HCT116 (cell line): ENCODE results near the gene PDE6A. TPM values are rescaled to one million over a fixed set of nuclear protein-coding genes. Genes with fewer than 3 reads are reported as not detected.

Experiments used
- ATAC-seq: fragments of 200-7000 bp; cut with Tn5 transposase; 2 replicates; pipeline ENCODE4 v1.9.1; 2020; ENCODE audit warnings: mild to moderate bottlenecking, moderate library complexity
- BruUV-seq: library from RNA; stranded (reverse); fragments of 400-500 nt; replicated peaks from 2 replicates; lab custom pipeline; 2021; lab: Mats Ljungman, UMichigan
- CTCF ChIA-PET: fragments of 300-600 bp; sonication (Branson Sonifier 250); formaldehyde crosslinking; loops from one replicate; lab custom pipeline; 2021; ENCODE audit warnings: antibody characterized with exemption; lab: Charles Lee
- POLR2A ChIA-PET: fragments of 300-600, 350-600 bp; sonication (Branson Sonifier 250); formaldehyde crosslinking; loops from one replicate; lab custom pipeline; 2021; ENCODE audit warnings: antibody characterized with exemption; lab: Charles Lee
- RAD21 ChIA-PET, 2 experiments: fragments of 300-600 bp; sonication (Branson Sonifier 250); formaldehyde crosslinking; loops; one replicate each; lab custom pipeline; 2023; ENCODE audit warnings: low total read pairs in 2 of 2; ENCODE audit not compliant: uncharacterized antibody in 2 of 2, unreplicated experiment in 2 of 2, low non-redundant PET in 1 of 2; lab: Charles Lee
- DNase-seq: peaks from one replicate; pipeline ENCODE4 v3.0.0-alpha.2; 2010; ENCODE audit warnings: low read depth, low spot score
- H2AFZ ChIP-seq: fragments of 200-600 bp; shearing (Covaris generic), sonication (generic); 2 replicates; pipeline ENCODE4 v1.6.1; 2017; ENCODE audit warnings: low read depth, mixed run types, mixed read lengths, antibody characterized with exemption, low read length; ENCODE audit not compliant: poor library complexity, severe bottlenecking
- H3K27ac ChIP-seq: 2 replicates; pipeline ENCODE4 v1.5.1; 2012; ENCODE audit warnings: low read depth, low read length
- H3K27me3 ChIP-seq: fragments of 200-600 bp; sonication (generic); 2 replicates; pipeline ENCODE4 v1.6.1; 2016; ENCODE audit warnings: mixed run types, low read length, mixed read lengths; ENCODE audit not compliant: insufficient read depth
- H3K36me3 ChIP-seq, 2 experiments: fragments of 200-500 bp in 1 of 2; fragments of 200-600 bp in 1 of 2; sonication (Bioruptor generic) in 1 of 2; sonication (generic) in 1 of 2; 2 replicates each; pipeline versions ENCODE4 v1.5.1 to v1.6.1; 2014 to 2016; ENCODE audit warnings: low read length in 2 of 2, inconsistent platforms in 1 of 2, mixed read lengths in 1 of 2, mixed run types in 1 of 2; ENCODE audit not compliant: insufficient read depth in 2 of 2, control insufficient read depth in 1 of 2
- H3K4me1 ChIP-seq, 2 experiments: fragments of 200-600 bp in 1 of 2; sonication (generic) in 1 of 2; 2 replicates each; pipeline versions ENCODE4 v1.5.1 to v1.6.1; 2012 to 2017; ENCODE audit warnings: low read length in 2 of 2, inconsistent platforms in 1 of 2, mild to moderate bottlenecking in 1 of 2, mixed read lengths in 1 of 2, mixed run types in 1 of 2, moderate library complexity in 1 of 2; ENCODE audit not compliant: insufficient read depth in 2 of 2, control insufficient read depth in 1 of 2
- H3K4me2 ChIP-seq: fragments of 200-600 bp; sonication (generic); 2 replicates; pipeline ENCODE4 v1.6.1; 2017; ENCODE audit warnings: mixed run types, low read length, mixed read lengths
- H3K4me3 ChIP-seq, 2 experiments: fragments of 200-600 bp in 1 of 2; sonication (generic) in 1 of 2; replicated peaks in 1 of 2; 2 replicates each; pipeline ENCODE4 v1.5.1; 2011 to 2016; ENCODE audit warnings: low read length in 2 of 2, control low read depth in 1 of 2, low read depth in 1 of 2, mild to moderate bottlenecking in 1 of 2, mixed read lengths in 1 of 2, mixed run types in 1 of 2
- H3K79me2 ChIP-seq: fragments of 200-600 bp; sonication (generic); 2 replicates; pipeline ENCODE4 v1.6.1; 2017; ENCODE audit warnings: mild to moderate bottlenecking, mixed run types, low read length, moderate library complexity, mixed read lengths; ENCODE audit not compliant: insufficient read depth
- H3K9ac ChIP-seq: fragments of 200-600 bp; sonication (generic); 2 replicates; pipeline ENCODE4 v1.6.1; 2016; ENCODE audit warnings: low read length, mixed read lengths
- H3K9me2 ChIP-seq: fragments of 200-600 bp; sonication (generic), shearing (Covaris generic); 2 replicates; pipeline ENCODE4 v1.6.1; 2017; ENCODE audit warnings: mixed run types, mild to moderate bottlenecking, moderate library complexity; ENCODE audit not compliant: insufficient read depth
- H3K9me3 ChIP-seq, 2 experiments: fragments of 200-500 bp in 1 of 2; fragments of 200-600 bp in 1 of 2; sonication (Bioruptor generic) in 1 of 2; sonication (generic) in 1 of 2; 2 replicates each; pipeline ENCODE4 v1.6.1; 2014 to 2017; ENCODE audit warnings: low read length in 2 of 2, mixed read lengths in 2 of 2, inconsistent platforms in 1 of 2, low read depth in 1 of 2, mild to moderate bottlenecking in 1 of 2, mixed run types in 1 of 2, moderate library complexity in 1 of 2; ENCODE audit not compliant: control insufficient read depth in 1 of 2, insufficient read depth in 1 of 2
- H4K20me1 ChIP-seq: fragments of 200-600 bp; sonication (generic), shearing (Covaris generic); 2 replicates; pipeline ENCODE4 v1.6.1; 2017; ENCODE audit warnings: mixed run types, mild to moderate bottlenecking, moderate library complexity; ENCODE audit not compliant: insufficient read depth
- FOSL1 ChIP-seq: IDR thresholded peaks from 2 replicates; pipeline ENCODE4 v1.6.1; 2012; ENCODE audit warnings: low read depth
- POLR2A ChIP-seq: IDR thresholded peaks from 2 replicates; pipeline ENCODE4 v1.7.0; 2011; ENCODE audit warnings: borderline replicate concordance; ENCODE audit not compliant: insufficient read depth, insufficient read length; ENCODE audit errors: extremely low read depth
- RAD21 ChIP-seq: IDR thresholded peaks from 2 replicates; pipeline ENCODE4 v1.6.1; 2012; ENCODE audit warnings: low read depth, mild to moderate bottlenecking
- SIN3A ChIP-seq: IDR thresholded peaks from 2 replicates; pipeline ENCODE4 v1.6.1; 2012; ENCODE audit warnings: low read depth
- TCF7L2 ChIP-seq: IDR thresholded peaks from 2 replicates; pipeline ENCODE4 v1.7.0; 2011; ENCODE audit warnings: borderline replicate concordance, inconsistent platforms; ENCODE audit not compliant: insufficient read depth, insufficient read length; ENCODE audit errors: extremely low read depth
- ZBTB33 ChIP-seq: IDR thresholded peaks from 2 replicates; pipeline ENCODE4 v1.6.1; 2011; ENCODE audit warnings: mild to moderate bottlenecking, low read length, moderate library complexity; ENCODE audit not compliant: insufficient replicate concordance; ENCODE audit errors: extremely low read depth
- ZFX ChIP-seq: fragments of 450-650 bp; IDR thresholded peaks from 2 replicates; pipeline ENCODE4 v1.6.1; 2017
- intact Hi-C: fragments of 100-400 bp; cut with micrococcal nuclease; formaldehyde crosslinking; loops from 2 replicates; pipeline ENCODE4 v1.10.0; 2022
- total RNA-seq: library from RNA; stranded (reverse); gene quantifications from one replicate; pipeline ENCODE4 v1.2.1, GENCODE V29; 2021; ENCODE audit not compliant: unreplicated experiment

The PDE6A gene
- total RNA-seq, 1 experiment from 2014 or later, result not detected

GRCh38 chr5:149810856-149811255, 133.7 kb downstream of the PDE6A start:
- TF ChIP-seq ZFX, result no peak
- TF ChIP-seq ZBTB33, result no peak
- no peak for TF ChIP-seq RAD21
- no peak for TF ChIP-seq SIN3A
- no peak for TF ChIP-seq POLR2A
- no peaks in the 10 kb centered on the region for H4K20me1 ChIP-seq
- ChIA-PET CTCF (no interaction called here), RAD21 (no interaction called here), POLR2A (no interaction called here)
- H3K79me2 ChIP-seq, result peaks cover 14% of the 10 kb centered on the region
- no peaks in the 10 kb centered on the region for H3K36me3 ChIP-seq
- no peaks in the 10 kb centered on the region for H3K27me3 ChIP-seq
- H3K4me1 ChIP-seq, result peaks cover 5 to 6% of the 10 kb centered on the region in 2 experiments
- BruUV-seq, result no TSS peak
- intact Hi-C loops, result no loop called here
- no peaks in the 10 kb centered on the region for H3K9me3 ChIP-seq
- no peaks in the 10 kb centered on the region for H3K9me2 ChIP-seq
- no peak overlapping the region for H3K4me3 ChIP-seq
- H3K9ac ChIP-seq, result no peak overlapping the region
- no peak overlapping the region for H2AFZ ChIP-seq
- H3K27ac ChIP-seq, result no peak overlapping the region
- no peak for ATAC-seq
- H3K4me2 ChIP-seq, result no peak overlapping the region
- DNase-seq, result no peak

GRCh38 chr5:149809931-149810691, 134.5 kb downstream of the PDE6A start:
- ChIA-PET RAD21 (no interaction called here), CTCF (no interaction called here), POLR2A (no interaction called here)
- no peaks in the 10 kb centered on the region for H3K36me3 ChIP-seq
- H3K4me2 ChIP-seq, result no peak overlapping the region
- no peak overlapping the region for H3K9ac ChIP-seq
- no TSS peak for BruUV-seq
- H3K4me3 ChIP-seq, result no peak overlapping the region
- ATAC-seq, result no peak
- H3K27me3 ChIP-seq, result no peaks in the 10 kb centered on the region
- intact Hi-C loops, result no loop called here
- H3K9me2 ChIP-seq, result no peaks in the 10 kb centered on the region
- H3K9me3 ChIP-seq, result no peaks in the 10 kb centered on the region
- no peak overlapping the region for H3K27ac ChIP-seq
- DNase-seq, result no peak
- peaks cover 9 to 13% of the 10 kb centered on the region in 2 experiments for H3K4me1 ChIP-seq
- H2AFZ ChIP-seq, result no peak overlapping the region
- no peaks in the 10 kb centered on the region for H4K20me1 ChIP-seq
- TF ChIP-seq TCF7L2 (no peak), POLR2A (no peak), RAD21 (no peak), ZBTB33 (no peak), FOSL1 (no peak)
- peaks cover 14% of the 10 kb centered on the region for H3K79me2 ChIP-seq
